H1 (cell line): ENCODE data around the gene ERICH2. TPM values are rescaled to one million over a fixed set of nuclear protein-coding genes. Genes with fewer than 3 reads are reported as not detected.

Source experiments
- BACH1 ChIP-seq: IDR thresholded peaks from 2 replicates; pipeline ENCODE4 v1.6.1; 2012; ENCODE audit warnings: low read length, improper control_type of control experiment
- CBX8 ChIP-seq: fragments of 300-800, 300-1000 bp; sonication (generic); IDR thresholded peaks from 2 replicates; pipeline ENCODE4 v1.7.1; 2016; ENCODE audit warnings: low read depth, low read length, borderline replicate concordance
- CHD2 ChIP-seq: IDR thresholded peaks from 2 replicates; pipeline ENCODE4 v1.6.1; 2012; ENCODE audit warnings: low read length, improper control_type of control experiment
- CREB1 ChIP-seq: IDR thresholded peaks from 2 replicates; pipeline ENCODE4 v1.6.1; 2012; ENCODE audit warnings: inconsistent platforms
- EZH2 ChIP-seq: fragments of 200-600 bp; sonication (generic); IDR thresholded peaks from 2 replicates; pipeline ENCODE4 v1.7.1; 2012; ENCODE audit warnings: low read depth, mild to moderate bottlenecking, moderate library complexity, low read length, inconsistent platforms; ENCODE audit not compliant: severe bottlenecking
- FOSL1 ChIP-seq: IDR thresholded peaks from 2 replicates; pipeline ENCODE4 v1.6.1; 2011; ENCODE audit warnings: mild to moderate bottlenecking, low read depth, low read length, moderate library complexity; ENCODE audit not compliant: insufficient read depth
- GTF2F1 ChIP-seq: IDR thresholded peaks from 2 replicates; pipeline ENCODE4 v1.6.1; 2012; ENCODE audit warnings: low read depth, low read length, improper control_type of control experiment, borderline replicate concordance
- JUND ChIP-seq: IDR thresholded peaks from 2 replicates; pipeline ENCODE4 v1.6.1; 2011; ENCODE audit warnings: mild to moderate bottlenecking, improper control_type of control experiment, low read length
- KDM4A ChIP-seq: IDR thresholded peaks from one replicate; pipeline ENCODE4 v1.7.1; 2012; ENCODE audit warnings: low read depth, mild to moderate bottlenecking, moderate library complexity, low read length, inconsistent platforms; ENCODE audit not compliant: severe bottlenecking
- KDM5A ChIP-seq: fragments of 200-600 bp; IDR thresholded peaks from 2 replicates; pipeline ENCODE4 v1.7.1; 2012; ENCODE audit warnings: mild to moderate bottlenecking, low read length, inconsistent platforms, mixed read lengths
- NRF1 ChIP-seq: IDR thresholded peaks from 2 replicates; pipeline ENCODE4 v1.6.1; 2011; ENCODE audit warnings: mild to moderate bottlenecking, low read depth, low read length, improper control_type of control experiment
- POU5F1 ChIP-seq: IDR thresholded peaks from 2 replicates; pipeline ENCODE4 v1.6.1; 2011; ENCODE audit warnings: low read depth, mild to moderate bottlenecking, low read length, moderate library complexity
- RFX5 ChIP-seq: IDR thresholded peaks from 2 replicates; pipeline ENCODE4 v1.6.1; 2011; ENCODE audit warnings: low read depth, low read length, improper control_type of control experiment, borderline replicate concordance
- RXRA ChIP-seq: IDR thresholded peaks from 2 replicates; pipeline ENCODE4 v1.6.1; 2011; ENCODE audit warnings: low read depth, mild to moderate bottlenecking, low read length, moderate library complexity; ENCODE audit not compliant: insufficient read depth
- SP4 ChIP-seq: IDR thresholded peaks from 2 replicates; pipeline ENCODE4 v1.6.1; 2012; ENCODE audit warnings: low read length, inconsistent platforms
- SUZ12 ChIP-seq: fragments of 200-600 bp; sonication (generic); IDR thresholded peaks from 2 replicates; pipeline ENCODE4 v1.6.1; 2012; ENCODE audit warnings: mild to moderate bottlenecking, inconsistent platforms, low read length, moderate library complexity, mixed read lengths
- TEAD4 ChIP-seq: IDR thresholded peaks from 2 replicates; pipeline ENCODE4 v1.6.1; 2012; ENCODE audit warnings: low read depth, low read length, inconsistent platforms, mixed read lengths
- polyA plus RNA-seq, 7 experiments: library from polyadenylated mRNA; depleted of rRNA in 3 of 7; stranded (reverse) in 5 of 7; unstranded in 2 of 7; fragments of >200 nt in 5 of 7; fragments of 200-250 nt in 2 of 7; gene quantifications; 1 replicate in 5 of 7; 2 replicates in 1 of 7; 4 replicates in 1 of 7; pipeline versions ENCODE4 v1.2.1 to v1.2.3, GENCODE V29; 2011 to 2013; ENCODE audit warnings: missing spikeins in 2 of 7, mixed read lengths in 2 of 7
- total RNA-seq: library from RNA; stranded (reverse); fragmentation: NEBNext Ultra II Directional; extraction: Animal tissue kit (Norgen Biotek cat#: 25700); gene quantifications from 2 replicates; pipeline ENCODE4 v1.2.1, GENCODE V29; 2021
- TF ChIP-seq, protein P1 (sequence below): IDR thresholded peaks from 2 replicates; pipeline ENCODE4 v1.6.1; 2012; ENCODE audit warnings: inconsistent platforms
- TF ChIP-seq, protein P2 (sequence below): IDR thresholded peaks from 2 replicates; pipeline ENCODE4 v1.6.1; 2011; ENCODE audit warnings: low read length, improper control_type of control experiment
- TF ChIP-seq, protein P3 (sequence below): IDR thresholded peaks from 2 replicates; pipeline ENCODE4 v1.6.1; 2012; ENCODE audit warnings: inconsistent platforms
- TF ChIP-seq, protein P4 (sequence below): IDR thresholded peaks from 2 replicates; pipeline ENCODE4 v1.6.1; 2011; ENCODE audit warnings: low read depth, mild to moderate bottlenecking, low read length; ENCODE audit not compliant: insufficient read depth

ERICH2 gene
- total and polyA plus RNA-seq, 2 of the 8 experiments (the other 6 are each of a cell fraction or from before 2014, with no cell fraction given): 0.20 to 2.1 TPM

DNA sequence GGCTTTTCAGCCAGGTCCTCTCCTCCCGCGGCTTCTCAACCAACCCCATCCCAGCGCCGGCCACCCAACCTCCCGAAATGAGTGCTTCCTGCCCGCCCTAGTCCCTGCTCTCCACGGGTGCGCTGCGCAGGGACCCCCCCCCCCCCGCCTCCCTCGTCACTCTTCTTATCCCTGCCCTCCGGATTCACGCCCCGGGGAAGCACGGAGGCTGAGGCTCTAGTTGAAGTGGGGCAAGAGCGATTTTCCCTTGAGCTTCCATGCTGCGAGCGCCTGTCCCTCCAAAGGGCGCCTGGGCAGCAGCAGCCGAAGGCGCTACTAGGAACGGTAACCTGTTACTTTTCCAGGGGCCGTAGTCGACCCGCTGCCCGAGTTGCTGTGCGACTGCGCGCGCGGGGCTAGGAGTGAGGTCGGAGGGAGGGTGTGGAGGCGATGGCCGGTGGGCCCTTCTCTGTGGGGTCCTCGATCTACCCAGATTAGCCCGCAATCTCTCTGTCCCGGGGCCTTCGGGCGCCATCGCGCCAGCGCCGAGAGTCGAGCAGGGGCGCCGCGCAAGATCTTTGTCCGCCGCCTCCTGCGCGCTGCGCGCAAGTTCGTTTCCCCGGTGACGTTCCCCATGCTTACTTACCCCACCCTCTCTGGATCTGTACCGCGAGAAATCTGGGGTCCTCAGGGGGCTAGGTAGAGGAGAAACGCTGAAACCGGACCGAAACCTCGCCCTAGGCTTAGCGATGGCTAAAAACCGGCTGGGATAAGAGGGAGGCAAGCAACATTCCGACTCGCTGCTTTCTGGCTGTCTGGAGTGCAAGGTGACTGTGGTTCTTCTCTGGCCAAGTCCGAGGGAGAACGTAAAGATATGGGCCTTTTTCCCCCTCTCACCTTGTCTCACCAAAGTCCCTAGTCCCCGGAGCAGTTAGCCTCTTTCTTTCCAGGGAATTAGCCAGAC is 47.2 kb downstream of the ERICH2 start (continued):
- no peak for TF ChIP-seq GTF2F1
- no peak for TF ChIP-seq RXRA
- TF ChIP-seq, protein P1, sequence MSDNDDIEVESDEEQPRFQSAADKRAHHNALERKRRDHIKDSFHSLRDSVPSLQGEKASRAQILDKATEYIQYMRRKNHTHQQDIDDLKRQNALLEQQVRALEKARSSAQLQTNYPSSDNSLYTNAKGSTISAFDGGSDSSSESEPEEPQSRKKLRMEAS: 0 out of 2 replicates have a peak, but pooled peaks have one; percentile 2
- peak; percentile 89 for TF ChIP-seq EZH2
- TF ChIP-seq, protein P2, sequence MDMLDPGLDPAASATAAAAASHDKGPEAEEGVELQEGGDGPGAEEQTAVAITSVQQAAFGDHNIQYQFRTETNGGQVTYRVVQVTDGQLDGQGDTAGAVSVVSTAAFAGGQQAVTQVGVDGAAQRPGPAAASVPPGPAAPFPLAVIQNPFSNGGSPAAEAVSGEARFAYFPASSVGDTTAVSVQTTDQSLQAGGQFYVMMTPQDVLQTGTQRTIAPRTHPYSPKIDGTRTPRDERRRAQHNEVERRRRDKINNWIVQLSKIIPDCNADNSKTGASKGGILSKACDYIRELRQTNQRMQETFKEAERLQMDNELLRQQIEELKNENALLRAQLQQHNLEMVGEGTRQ: no peak
- no peak for TF ChIP-seq SP4
- TF ChIP-seq NRF1: no peak
- no peak for TF ChIP-seq CREB1
- TF ChIP-seq JUND: no peak
- TF ChIP-seq TEAD4: no peak
- TF ChIP-seq, protein P3, sequence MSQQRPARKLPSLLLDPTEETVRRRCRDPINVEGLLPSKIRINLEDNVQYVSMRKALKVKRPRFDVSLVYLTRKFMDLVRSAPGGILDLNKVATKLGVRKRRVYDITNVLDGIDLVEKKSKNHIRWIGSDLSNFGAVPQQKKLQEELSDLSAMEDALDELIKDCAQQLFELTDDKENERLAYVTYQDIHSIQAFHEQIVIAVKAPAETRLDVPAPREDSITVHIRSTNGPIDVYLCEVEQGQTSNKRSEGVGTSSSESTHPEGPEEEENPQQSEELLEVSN: no peak
- peak; percentile 92 for TF ChIP-seq SUZ12
- no peak for TF ChIP-seq KDM5A
- no peak for TF ChIP-seq BACH1
- TF ChIP-seq, protein P4, sequence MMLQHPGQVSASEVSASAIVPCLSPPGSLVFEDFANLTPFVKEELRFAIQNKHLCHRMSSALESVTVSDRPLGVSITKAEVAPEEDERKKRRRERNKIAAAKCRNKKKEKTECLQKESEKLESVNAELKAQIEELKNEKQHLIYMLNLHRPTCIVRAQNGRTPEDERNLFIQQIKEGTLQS: no peak
- 0 out of 2 replicates have a peak, but pooled peaks have one; percentile 36 for TF ChIP-seq CBX8
- no peak for TF ChIP-seq FOSL1
- TF ChIP-seq CHD2: no peak
- no peak for TF ChIP-seq POU5F1
- no peak for TF ChIP-seq RFX5
- TF ChIP-seq KDM4A: no peak
